GM18873 (cell line): ENCODE measurements around the gene STH.

ENCODE experiments used
- ATAC-seq: cut with Tn5 transposase; IDR thresholded peaks from one replicate; pipeline ENCODE4 v1.9.1; 2021; ENCODE audit warnings: mild to moderate bottlenecking, moderate library complexity, moderate number of reproducible peaks; ENCODE audit not compliant: unreplicated experiment, low FRiP score

The STH gene

DNA sequence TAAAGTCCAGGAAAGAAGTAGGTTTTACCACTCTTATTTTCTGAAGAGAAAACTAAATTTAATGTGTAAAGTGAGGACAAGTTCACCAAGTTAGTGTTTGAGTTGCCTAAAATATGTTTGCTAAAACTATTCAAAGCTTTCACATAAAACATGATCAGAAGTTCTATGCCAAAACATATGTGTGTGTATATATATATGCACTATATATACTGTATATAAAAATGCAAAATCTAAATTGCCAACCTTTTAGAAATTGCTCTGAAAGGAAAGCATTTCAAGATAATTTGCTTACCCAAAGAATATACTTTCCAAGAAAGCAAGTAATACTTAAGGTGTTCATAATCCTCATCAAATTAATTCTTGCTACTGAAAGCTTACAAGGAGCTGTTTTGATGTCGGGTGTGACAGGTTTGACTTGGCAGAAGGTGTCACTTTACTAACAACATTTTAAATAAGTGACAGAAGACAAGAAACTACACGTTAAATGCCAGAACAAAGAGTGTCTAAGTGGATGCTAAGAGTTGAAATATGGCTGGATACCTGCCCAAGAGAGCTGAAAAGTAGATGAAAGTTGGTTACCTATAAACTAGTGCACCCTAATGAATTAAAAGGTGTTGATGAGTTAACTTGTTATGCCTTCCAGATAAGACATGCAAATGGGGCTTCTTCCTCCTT, 32.3 kb upstream of the STH start:
- no peak for ATAC-seq

DNA sequence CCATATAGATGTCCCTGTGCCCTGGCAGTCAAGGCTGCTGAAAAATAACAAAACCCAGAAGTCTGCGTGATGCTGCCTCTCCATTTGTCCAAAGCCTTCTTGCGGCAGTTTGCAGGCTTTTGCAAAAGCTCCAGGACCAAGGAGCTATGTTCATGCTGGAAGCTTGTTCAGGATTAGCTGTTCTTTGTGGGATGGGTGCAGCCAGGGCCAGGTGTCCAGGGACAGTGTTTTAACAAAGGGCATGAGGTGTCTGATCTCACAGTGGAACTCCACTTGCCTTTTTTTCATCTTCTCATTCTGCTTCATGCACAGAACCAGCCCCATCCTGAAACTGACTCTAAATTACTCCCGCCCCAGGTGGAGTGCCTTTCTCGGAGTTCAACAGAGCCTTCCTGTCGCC, 31.7 kb upstream of the STH start:
- no peak for ATAC-seq

DNA sequence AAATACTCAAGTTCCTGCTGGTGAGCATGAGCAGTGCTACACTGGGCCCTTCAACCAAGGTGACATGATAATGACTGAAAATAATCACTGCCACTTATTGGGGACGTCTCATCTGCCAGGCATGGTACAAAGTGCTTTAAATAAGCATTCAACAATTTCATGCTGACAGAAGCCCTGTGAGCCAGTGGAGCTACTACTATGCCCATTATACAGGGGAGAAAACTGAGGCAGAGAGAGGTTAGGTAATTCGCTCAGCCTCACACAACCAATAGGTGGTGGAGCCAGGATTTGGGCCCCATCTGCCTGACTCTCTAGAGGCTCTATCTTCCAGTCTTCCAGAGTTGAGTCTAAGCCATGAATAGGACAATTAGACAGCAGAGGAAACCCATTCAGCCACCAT, 30.3 kb upstream of the STH start:
- ATAC-seq = no peak

DNA sequence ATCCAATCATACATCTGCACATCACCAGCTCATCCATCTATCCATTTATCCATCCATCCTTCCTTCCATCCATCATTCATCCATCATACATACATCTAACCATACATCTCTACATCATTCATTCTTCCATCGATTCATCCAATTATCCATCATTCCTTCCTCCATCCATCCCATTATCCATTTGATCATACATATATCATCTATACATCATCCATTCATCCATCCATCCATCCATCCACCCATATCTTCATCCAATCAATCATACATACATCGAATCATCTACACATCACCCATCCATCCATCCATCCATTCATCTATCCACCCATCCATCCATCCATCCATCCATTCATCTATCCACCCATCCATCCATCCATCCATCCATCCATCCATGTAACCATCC, 29.3 kb upstream of the STH start:
- no peak for ATAC-seq

DNA sequence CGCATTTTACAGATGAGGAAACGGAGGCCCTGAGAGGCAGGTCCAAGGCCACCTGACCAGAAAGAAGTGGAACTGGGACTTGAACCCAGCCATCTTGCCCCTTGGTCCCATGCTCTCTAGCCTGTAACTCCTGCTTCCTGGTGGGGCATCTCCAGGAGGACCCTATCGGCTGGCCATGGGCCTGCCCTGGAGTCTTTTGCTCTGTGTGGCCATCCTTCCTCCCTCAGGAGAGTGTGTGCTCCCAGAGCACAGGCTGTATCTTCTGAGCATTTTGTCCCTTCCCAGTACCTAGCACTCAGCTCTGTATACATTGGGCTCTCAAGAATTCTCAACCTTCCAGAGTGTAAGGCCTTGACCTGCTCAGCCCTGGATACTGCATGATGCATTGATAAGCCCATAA, 28.4 kb upstream of the STH start:
- no peak for ATAC-seq

DNA sequence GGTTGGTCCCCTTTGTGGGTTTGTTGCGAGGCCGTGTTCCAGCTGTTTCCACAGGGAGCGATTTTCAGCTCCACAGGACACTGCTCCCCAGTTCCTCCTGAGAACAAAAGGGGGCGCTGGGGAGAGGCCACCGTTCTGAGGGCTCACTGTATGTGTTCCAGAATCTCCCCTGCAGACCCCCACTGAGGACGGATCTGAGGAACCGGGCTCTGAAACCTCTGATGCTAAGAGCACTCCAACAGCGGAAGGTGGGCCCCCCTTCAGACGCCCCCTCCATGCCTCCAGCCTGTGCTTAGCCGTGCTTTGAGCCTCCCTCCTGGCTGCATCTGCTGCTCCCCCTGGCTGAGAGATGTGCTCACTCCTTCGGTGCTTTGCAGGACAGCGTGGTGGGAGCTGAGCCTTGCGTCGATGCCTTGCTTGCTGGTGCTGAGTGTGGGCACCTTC, 27.3 kb upstream of the STH start:
- no peak for ATAC-seq

DNA sequence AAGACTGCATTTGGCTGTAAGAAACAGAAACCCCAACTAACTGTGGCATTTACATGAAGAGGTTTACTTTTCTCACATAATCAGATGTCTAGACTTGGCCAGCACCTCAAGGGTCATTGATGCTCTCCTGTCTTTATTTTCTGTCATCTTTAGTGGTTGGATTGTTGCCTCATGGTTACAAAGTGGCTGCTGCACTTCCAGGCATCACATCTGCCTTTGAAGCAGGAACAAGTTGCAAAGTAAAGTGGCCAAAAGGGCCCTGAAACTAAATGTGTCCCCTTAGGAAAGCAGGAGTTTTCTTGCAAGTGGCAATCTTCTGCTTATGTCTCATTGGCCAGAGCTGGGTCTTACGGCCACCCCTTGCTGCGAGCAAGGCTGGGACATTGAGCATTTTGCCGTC, 26.5 kb upstream of the STH start:
- ATAC-seq = no peak

DNA sequence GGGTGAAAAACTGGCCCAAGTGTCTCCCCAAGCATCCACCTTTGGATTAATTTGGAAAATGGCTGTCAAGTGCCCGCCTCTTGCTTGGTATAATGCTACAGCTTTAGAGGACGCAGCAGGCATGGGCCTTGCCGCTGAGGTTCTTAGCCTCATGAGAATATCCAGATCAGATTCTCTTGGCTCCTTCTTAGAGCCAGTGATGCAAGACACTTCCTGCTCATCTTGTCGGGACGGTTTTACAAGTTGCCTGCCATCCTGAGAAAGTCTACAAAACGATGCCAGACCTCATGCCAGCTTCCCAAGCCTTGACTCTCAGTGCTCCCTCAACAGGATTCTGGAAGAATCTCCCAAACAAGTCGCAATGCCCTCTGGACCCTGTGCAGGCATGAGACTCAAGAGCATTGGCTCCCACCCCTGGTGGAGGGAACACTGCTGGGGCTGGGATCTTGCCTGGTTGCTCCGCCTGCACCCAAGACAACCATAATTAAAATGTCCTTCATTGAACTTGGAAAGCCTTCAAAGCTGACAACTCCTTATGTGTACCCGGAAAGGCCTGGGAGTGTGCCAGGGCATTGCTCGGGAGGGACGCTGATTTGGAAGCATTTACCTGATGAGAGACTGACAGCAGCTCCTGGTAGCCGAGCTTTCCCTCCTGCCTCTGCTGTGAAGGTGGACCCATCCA, 25.8 kb upstream of the STH start:
- ATAC-seq = no peak

DNA sequence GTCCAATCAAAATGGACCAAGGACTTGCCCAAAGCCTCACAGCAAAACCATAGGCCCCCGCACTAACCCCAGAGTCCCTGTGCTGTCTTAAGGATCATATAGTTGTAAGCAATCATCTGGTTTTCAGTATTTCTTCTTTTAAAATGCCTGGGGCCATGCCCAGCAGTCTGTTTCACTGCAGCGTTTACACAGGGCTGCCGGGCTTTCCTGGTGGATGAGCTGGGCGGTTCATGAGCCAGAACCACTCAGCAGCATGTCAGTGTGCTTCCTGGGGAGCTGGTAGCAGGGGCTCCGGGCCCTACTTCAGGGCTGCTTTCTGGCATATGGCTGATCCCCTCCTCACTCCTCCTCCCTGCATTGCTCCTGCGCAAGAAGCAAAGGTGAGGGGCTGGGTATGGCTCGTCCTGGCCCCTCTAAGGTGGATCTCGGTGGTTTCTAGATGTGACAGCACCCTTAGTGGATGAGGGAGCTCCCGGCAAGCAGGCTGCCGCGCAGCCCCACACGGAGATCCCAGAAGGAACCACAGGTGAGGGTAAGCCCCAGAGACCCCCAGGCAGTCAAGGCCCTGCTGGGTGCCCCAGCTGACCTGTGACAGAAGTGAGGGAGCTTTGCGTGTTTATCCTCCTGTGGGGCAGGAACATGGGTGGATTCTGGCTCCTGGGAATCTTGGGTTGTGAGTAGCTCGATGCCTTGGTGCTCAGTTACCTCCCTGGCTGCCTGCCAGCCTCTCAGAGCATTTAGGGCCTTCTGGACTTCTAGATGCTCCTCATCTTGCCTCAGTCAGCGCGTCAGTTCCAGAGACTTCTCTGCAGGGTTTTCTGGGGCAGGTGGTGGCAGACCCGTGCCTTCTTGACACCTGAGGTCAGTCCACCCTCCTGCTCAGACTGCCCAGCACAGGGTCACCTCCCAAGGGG, 24.8 kb upstream of the STH start:
- no peak for ATAC-seq

DNA sequence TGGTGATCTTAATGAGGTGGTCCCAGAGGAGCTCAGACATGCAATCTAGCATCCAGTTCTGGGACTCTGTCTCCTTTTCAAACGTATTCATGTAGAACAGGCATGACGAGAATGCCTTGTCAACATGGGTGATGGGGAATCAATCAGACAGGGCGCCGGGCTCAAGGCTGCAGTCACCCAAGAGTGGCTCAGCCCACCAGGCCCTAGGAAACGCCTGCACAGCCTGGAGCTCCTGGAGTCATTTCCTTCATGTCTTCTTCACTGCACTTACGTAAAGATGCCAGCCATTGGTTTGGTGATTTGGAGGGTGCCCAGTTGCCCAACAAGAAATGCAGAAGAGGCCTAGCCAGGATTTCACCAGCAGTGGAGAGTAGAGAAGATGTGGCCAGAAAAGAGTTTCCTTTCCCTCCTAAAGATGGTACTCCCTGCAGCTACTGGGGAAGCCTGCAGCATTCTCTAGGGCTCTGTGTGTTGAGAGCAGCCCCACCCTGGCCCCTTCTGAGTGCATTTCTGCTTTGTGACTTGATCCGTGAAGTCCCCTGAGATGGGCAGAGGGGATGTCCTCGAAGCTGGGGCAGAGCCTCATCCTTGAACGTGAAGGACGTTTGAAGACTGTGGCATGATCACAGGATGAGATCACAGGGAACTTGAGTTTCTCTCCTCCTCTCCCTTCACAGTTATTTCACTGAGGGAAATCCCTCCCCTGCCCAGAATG, 24.0 kb upstream of the STH start:
- no peak for ATAC-seq

DNA sequence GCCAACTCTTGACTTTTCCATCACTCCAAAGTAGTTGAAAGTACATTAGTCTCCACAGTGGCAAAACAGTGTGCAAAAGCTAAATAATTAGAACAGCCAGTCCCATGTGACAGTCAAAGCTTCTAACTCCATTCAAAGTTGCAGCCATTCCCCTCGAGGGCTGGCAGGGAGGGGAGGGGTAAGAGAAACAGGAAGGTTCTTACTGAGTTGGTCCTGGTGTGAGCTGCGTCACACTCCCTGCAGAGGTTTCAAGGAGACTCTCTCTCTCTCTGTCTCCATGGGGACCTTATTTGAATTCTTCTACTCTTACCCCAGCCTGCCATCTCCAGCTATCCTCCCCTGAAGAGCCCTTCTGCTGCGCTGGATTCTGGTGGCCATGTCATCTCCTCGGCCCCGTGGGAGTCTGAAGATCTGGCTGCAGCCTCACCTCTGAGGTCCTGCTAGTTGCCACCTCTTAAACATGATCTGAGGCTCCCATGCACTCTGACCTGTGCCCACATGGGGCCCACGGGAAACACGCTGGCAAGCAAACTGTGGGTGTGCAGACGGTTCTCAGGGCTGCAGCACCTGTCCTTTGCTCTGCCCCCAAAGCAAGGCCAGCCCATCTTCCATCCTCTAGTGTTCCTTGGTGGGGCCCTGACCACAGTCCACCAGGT, 23.3 kb upstream of the STH start:
- no peak for ATAC-seq

DNA sequence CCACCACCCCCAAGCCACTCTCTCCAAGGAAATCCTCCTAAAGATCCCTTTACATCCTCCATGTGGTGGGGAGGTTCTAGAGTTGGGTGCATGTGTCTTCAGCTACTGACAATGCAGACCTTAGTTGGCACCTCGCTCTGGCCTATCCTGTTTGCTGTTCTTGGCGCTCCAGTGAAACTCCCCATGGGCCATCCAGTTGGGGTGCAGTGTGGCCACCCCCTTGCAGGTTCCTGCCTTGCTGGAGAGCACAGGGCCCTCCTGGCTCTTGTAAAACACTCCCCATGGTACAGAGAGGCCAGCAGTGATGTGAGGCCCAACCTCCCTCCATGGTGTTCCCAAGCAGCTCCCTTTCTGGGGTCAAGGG, 22.7 kb upstream of the STH start:
- ATAC-seq = no peak

DNA sequence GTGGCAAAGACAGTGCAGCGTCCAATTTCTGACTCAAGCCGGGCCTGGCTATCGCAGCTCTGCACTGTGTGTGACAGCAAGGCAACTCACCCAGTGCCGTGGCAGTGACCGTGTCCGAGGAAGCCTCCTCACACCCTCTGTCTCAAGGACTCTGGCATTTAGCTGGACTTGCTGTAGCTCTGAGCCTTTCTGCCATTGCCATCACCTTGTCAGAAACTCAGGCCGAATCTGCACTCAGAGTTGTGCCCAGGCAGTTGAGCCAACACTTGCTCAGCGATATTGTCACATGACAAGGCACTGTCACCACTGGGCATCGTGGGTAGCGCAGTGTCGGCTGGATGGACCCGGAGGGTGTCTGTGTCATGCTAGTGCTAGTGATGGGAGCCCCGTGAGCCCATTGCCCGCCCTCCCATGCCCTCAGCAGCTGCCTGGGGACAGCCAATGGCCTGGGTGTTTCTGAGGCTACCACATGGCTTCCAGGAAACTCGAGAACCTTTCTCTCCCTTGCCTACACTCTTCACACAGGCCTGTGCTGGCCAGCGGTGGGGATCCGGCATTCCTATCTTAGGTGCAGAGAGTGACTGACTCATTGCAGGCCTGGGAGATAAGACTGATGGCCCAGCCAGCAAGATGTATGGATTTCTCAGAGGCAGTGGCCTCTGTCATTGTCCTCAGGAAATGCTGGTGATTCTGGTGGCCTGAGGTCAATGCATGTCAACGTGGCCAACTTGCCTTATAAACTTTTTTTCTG, 22.1 kb upstream of the STH start:
- ATAC-seq = no peak

DNA sequence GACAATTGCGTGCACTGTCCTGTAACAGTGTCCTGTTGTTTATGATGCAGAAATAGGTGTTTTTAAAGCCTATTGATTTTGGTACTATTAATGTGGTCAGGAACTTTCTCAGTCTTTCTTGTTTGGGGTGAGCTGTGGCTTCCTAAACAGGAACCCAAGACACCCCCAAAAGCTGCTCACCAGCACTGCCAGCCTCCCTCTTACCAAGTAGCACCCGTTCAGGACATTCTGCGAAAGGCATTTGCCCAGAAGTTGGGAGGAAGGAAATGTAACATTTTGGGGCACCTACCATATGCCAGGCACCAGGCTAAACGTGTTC, 21.6 kb upstream of the STH start:
- no peak for ATAC-seq

DNA sequence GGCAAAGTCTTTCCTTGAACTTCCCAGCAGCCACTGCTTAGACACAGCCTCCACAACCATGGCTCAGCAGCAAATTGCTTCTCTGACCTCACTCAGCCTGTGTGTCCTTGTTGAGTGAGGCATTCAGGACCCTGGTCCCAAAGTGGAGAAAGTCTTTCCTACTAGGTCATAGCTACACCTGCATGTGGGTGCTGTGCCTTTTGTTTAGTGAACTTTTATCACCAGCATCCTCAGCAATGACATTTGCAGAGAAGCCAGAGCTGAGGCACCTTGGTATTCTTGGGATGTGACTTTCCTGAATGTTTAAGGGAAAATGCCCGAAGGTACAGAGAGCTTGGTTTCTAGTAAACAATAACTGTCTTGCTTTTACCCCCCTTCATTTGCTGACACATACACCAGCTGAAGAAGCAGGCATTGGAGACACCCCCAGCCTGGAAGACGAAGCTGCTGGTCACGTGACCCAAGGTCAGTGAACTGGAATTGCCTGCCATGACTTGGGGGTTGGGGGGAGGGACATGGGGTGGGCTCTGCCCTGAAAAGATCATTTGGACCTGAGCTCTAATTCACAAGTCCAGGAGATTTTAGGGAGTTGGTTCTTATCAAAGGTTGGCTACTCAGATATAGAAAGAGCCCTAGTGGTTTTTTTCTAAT, 20.9 kb upstream of the STH start:
- ATAC-seq = no peak

DNA sequence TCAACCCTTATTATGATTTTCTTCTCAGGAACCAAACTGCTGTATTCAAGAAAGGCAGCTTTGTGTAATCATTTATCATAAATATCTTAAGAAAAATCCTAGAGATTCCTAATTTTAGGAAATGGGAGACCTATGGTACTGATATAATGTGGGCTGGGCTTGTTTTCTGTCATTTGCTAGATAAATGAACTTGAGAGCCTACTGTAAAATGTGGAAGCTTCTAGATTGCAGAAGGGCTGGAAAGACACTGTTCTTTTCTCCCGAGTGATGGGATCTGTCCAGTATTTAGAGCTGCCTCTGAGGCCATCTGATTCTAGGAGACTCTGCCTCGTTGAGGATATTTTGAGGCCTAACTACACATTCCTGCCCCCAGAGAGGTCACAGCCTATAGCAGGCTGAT, 19.9 kb upstream of the STH start:
- ATAC-seq = no peak

DNA sequence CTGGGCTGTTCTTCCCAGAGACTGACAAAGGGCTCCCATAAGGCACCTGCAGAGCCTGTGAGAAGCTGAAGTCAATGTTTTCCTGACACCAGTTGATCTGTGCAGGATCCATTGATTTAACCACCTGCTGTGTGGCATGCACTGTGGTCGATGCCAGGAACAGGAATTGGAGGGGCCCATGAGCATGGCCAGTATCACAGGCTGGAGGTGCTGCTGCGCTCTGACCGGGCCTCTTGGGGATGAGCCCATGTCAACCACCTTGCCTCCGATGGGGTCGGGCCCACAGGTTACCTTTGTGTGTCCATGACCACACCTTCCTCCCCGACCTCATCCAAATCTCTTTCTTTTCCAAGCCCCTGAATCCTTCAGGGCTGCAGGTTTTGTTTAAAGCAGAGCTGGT, 18.2 kb upstream of the STH start:
- no peak for ATAC-seq

DNA sequence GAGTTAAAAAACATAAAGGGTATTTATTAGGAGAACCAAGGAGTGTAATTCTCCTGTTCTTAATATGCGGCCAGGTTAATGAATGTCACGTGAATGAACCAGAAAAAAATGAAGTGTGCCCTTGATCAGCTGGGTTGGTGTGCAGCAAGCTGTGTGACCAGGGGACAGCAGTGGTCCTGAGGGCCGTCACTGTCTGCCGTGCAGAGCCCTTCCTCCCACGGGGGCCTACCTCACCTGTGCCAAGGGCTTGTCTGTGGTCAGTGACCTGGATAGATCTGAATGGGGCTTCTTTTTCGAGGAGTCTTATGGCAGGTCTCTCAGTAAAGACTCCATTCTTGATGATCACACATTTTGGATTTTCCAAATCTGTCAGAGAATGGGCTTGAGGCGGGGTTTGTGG, 17.7 kb upstream of the STH start:
- ATAC-seq = no peak
